Hippocampal formation (tissue), 2 donors: Measurements from ENCODE around the gene FAM98C.
"Not testable (repeated sequence)": the region's sequence is repeated elsewhere in the genome, so short reads cannot be mapped to it uniquely, and the experiment has no call there.

ENCODE experiments used
- DNase-seq, 2 donors: peaks; one replicate each; lab custom pipeline; 2025; lab: John Stamatoyannopoulos, UW

The FAM98C gene

GRCh38 chr19:38402967-38403674, at the start of gene FAM98C:
Gene FAM98C, plus strand, starts transcription at chr19:38403093. Its CDS starts 61 bp downstream, at chr19:38403154.
- peak; percentile 92 to 97 for DNase-seq

DNA sequence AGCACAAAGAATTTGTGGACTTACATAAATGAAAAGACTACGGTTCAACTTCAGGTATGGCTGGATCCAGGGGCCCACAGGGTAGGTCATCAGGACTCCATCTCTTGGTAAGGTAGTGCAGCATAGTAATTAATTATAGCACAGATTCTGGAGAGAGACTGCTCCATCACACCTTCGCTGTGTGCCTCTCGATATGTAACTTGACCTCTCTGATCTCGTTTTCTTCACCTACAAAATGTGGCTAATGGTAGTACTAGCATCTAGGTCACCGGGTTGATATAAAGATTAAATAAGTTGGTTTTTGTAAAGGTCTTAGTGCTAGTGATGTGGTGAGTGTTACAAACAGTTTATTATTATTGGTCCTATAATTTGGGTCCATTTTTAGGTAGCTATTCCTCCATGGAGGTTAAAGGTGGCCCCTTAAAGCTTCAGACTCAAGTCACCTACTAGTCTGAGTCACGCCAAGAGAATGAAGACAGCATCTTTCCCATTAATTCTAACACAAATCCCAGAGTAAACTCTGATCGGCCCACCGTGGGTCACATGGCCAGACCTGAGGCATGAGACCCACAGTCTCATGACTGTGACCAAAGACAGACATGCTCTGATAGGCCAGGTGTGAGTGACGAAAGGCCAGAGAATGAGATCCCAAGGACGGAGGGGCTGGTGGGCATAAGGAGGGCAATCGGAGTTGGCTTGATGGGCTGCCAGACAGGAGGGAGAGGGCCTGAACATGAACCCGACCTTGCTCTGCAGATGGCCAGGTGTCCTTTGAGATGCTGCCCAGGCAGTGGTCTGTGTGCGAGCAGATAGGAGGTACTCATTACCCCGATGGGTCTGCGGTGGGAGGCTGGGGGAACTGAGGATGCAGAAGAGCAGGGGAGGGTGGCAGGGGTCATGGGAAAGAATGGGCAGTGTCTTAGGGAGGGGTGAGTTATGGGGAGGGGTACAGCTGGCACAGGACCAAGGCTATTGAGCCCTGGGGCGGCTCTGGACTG, 46.9 kb upstream of the FAM98C start:
- DNase-seq = no peak

GRCh38 chr19:38358071-38358470, 44.8 kb upstream of the FAM98C start:
- DNase-seq = no peak

GRCh38 chr19:38359242-38360021, 43.5 kb upstream of the FAM98C start:
- DNase-seq = no peak

- DNase-seq = no peak
These were observed 42.5 kb upstream of the FAM98C start for GRCh38 chr19:38360351-38360750.

GRCh38 chr19:38360839-38361631, 41.9 kb upstream of the FAM98C start:
- DNase-seq = no peak

DNA sequence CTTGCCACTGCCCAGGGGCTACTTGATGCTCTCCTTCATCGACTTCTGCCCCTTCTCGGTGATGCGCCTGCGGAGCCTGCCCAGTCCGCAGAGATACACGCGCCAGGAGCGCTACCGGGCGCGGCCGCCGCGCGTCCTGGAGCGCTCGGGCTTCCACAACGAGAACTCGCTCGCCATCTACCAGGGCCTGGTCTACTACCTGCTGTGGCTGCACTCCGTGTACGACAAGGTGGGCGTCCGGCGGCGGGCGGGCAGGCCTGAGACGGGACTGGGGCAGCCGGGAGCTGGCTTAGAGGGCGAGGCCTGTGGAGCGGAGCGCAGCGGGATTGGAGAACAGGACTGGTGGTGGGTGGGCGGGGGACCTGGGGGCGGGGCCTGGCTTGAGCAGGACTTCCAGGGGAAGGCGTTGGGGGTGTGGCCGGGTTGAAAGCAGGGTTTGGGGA, 41.2 kb upstream of the FAM98C start:
- DNase-seq = peak in 1 of 2 donors; percentile 61

GRCh38 chr19:38362076-38362945, 40.6 kb upstream of the FAM98C start:
- DNase-seq = no peak

DNA sequence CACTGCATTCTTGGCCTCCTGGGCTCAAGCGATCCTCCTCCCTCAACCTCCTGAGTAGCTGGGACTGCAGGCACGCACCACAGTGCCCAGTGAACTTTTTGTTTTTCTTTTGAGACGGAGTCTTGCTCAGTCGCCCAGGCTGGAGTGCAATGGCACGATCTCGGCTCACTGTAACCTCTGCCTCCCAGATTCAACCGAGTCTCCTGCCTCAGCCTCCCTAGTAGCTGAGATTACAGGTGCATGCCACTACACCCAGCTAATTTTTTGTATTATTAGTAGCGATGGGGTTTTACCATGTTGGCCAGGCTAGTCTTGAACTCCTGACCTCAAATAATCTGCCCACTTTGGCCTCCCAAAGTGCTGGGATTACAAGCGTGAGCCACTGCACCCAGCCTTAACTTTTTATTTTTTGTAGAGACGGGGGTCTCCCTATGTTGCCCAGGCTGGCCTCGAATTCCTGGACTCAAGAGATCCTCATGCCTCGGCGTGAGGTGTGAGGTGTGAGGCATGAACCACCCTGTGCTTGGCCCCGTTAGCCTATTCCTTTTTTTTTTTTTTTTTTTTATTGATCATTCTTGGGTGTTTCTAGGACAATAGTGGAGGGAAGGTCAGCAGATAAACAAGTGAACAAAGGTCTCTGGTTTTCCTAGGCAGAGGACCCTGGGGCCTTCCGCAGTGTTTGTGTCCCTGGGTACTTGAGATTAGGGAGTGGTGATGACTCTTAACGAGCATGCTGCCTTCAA, 39.8 kb upstream of the FAM98C start:
- not testable (repeated sequence) for DNase-seq

DNA sequence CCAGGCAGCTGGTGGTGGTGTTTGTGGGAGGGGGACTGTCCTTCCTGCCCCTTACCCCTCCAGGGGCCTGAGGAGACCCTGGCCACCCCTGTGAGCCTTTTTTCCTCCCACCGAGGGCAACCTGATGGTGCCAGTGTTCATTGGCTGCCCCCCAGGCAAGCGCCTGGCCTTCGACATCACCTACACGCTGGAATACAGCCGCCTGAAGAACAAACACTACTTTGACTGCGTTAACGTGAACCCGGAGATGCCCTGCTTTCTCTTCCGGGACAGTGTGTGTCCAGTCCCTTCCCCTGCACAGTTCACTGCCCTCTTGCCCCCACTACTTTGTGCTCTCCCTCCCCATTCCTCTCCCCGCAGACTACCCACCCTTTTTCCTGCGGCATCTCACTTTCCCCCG, 35.9 kb upstream of the FAM98C start:
- no peak for DNase-seq

- DNase-seq = no peak
These were observed 33.3 kb upstream of the FAM98C start for GRCh38 chr19:38369584-38369983.

- no peak for DNase-seq
These were observed 32.6 kb upstream of the FAM98C start for GRCh38 chr19:38370299-38370698.

DNA sequence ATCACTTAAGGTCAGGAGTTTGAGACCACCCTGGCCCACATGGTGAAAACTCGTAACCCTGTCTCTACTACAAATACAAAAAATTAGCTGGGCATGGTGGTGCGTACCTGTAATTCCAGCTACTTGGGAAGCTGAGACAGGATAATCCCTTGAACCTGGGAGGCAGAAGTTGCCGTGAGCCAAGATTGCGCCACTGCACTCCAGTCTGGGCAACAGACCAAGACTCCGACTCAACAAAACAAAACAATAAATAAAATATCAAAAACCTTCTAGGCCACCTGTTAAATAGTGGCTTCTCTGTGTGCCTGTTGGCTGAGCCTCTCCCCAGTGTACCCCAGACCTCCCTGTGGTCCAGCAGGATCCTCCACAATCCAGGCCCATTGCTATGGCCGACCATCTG, 31.8 kb upstream of the FAM98C start:
- DNase-seq = no peak

- no peak for DNase-seq
These were observed 29.0 kb upstream of the FAM98C start for GRCh38 chr19:38373907-38374331.

DNA sequence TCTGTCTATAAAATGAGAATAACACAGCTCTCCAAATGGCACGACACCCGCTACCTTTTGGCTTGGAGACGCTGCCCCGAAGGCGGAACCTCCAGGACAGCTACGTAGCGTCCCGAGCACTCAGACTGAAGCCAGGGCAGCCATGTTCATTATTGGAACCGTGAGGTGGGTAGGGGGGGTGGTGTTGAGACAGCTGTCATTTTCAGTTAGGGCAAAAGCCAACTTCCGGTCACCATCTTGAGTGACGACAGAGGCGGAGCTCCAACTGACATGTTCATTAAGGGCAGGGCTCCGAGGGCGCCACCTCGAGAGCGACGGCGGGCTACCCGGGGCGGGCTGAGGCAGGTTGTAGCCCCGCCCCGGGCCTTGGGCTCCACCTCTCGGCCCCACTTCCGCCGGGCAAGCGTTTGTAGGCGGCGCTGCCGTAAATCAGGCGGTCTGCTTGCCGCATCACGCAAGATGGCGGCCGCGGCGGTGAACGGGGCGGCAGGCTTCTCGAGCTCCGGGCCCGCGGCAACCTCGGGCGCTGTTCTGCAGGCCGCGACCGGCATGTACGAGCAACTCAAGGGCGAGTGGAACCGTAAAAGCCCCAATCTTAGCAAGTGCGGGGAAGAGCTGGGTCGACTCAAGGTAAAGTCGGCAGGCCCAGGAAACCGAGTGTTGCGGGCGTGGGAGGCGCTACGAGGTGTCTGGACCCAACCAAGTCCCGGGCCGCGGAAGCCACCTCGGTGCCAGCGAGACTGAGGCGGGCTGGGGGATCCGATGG, 28.4 kb upstream of the FAM98C start, which contains the start of gene PSMD8:
TSS of gene PSMD8 (plus strand) at position 240 of the 766 bp plus-strand sequence. CDS start at position 271, 31 bp downstream.
- DNase-seq = peak; percentile 99 to 100

- no peak for DNase-seq
These were observed 27.8 kb upstream of the FAM98C start for GRCh38 chr19:38375098-38375493.

DNA sequence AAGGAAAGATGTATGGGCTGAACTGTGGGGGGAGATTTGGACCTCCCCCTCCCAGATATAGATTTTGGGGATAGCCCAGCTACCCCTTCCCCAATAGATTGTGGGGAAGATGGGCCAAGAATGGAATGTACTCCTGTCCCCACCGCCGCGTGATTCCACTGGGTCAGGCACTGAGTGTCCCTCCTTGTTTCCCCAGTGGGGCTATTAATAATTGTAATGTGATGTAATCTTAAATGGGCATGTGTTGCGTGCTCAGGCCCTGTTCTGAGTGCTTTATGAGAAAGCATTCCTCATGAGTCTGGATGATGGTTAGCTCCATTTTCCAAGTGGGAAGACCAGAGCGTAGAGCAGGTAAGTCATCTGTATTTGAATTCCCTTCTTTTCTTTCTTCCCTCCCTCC, 27.1 kb upstream of the FAM98C start:
- no peak for DNase-seq

DNA sequence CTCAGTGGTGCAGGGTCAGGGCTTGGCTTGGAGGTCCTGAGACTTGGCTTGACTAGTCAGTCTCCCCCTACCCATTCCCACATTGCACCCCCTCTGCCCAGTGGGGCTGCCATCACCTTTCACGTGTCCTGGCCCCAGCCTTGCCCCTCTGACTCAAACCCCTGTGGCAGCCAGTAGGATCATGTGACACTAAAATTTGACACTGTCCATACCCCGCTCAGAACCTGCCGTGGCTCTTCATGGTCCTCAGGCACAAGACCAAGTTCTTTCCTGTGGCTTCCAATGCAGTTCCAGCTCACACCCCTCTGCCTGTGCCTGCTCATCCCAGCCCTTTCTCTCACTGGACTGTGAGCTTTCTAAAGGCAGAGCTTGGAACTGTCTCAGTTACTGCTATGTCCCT, 26.3 kb upstream of the FAM98C start:
- DNase-seq = no peak

GRCh38 chr19:38377052-38377451, 25.8 kb upstream of the FAM98C start:
- no peak for DNase-seq
